Endothelial cell of umbilical vein (primary cell): ENCODE measurements around the gene SAP30. TPM values are rescaled to one million over a fixed set of nuclear protein-coding genes. Genes with fewer than 3 reads are reported as not detected.

Source experiments
- BruUV-seq: library from RNA; stranded (reverse); fragments of 400-500 nt; replicated peaks from 2 replicates; lab custom pipeline; 2021; lab: Mats Ljungman, UMichigan
- CTCF ChIA-PET: fragments of 300-600, 350-600 bp; sonication (Branson Sonifier 250); formaldehyde crosslinking; loops from one replicate; lab custom pipeline; 2021; ENCODE audit warnings: antibody characterized with exemption, inconsistent platforms; lab: Charles Lee
- POLR2A ChIA-PET: fragments of 300-600, 350-600 bp; sonication (Branson Sonifier 250); formaldehyde crosslinking; loops from one replicate; lab custom pipeline; 2021; ENCODE audit warnings: antibody characterized with exemption, inconsistent platforms; lab: Charles Lee
- DNase-seq: peaks from one replicate; pipeline ENCODE4 v3.0.0-alpha.2; 2011; ENCODE audit warnings: low read depth, low spot score
- FAIRE-seq: peaks from 2 replicates; lab custom pipeline; 2011; peaks lifted over from hg19 to GRCh38; lab: Jason Lieb, UNC
- H2AFZ ChIP-seq: 2 replicates; pipeline ENCODE4 v1.6.0; 2012; ENCODE audit warnings: low read depth, low read length, control low read depth, inconsistent platforms
- H3K27ac ChIP-seq: 2 replicates; pipeline ENCODE4 v1.5.1; 2011; ENCODE audit warnings: low read depth, mild to moderate bottlenecking, control low read depth, low read length, moderate library complexity; ENCODE audit not compliant: insufficient read depth
- H3K27me3 ChIP-seq, 2 experiments: 2 replicates each; pipeline versions ENCODE4 v1.6.0 to v1.6.1; 2011; ENCODE audit warnings: low read length in 2 of 2, mixed read lengths in 1 of 2; ENCODE audit not compliant: control insufficient read depth in 2 of 2, insufficient read depth in 2 of 2
- H3K36me3 ChIP-seq, 2 experiments: 2 replicates in 1 of 2; 3 replicates in 1 of 2; pipeline ENCODE4 v1.5.1; 2011; ENCODE audit warnings: low read length in 2 of 2, mild to moderate bottlenecking in 1 of 2, moderate library complexity in 1 of 2; ENCODE audit not compliant: control insufficient read depth in 2 of 2, insufficient read depth in 2 of 2; ENCODE audit errors: extremely low read depth in 1 of 2
- H3K4me1 ChIP-seq: 3 replicates; pipeline ENCODE4 v1.5.1; 2011; ENCODE audit warnings: mild to moderate bottlenecking, low read length; ENCODE audit not compliant: control insufficient read depth, insufficient read depth; ENCODE audit errors: extremely low read depth
- H3K4me2 ChIP-seq: 2 replicates; pipeline ENCODE4 v1.6.1; 2011; ENCODE audit warnings: low read length, control low read depth, mixed read lengths; ENCODE audit not compliant: insufficient read depth
- H3K4me3 ChIP-seq, 3 experiments: fragments of 200-600 bp in 1 of 3; sonication (generic), shearing (Covaris generic) in 1 of 3; replicated peaks in 1 of 3; 2 replicates each; pipeline ENCODE4 v1.5.1; 2011 to 2016; ENCODE audit warnings: control low read depth in 3 of 3, low read length in 3 of 3, mild to moderate bottlenecking in 2 of 3, inconsistent platforms in 1 of 3, low read depth in 1 of 3, moderate library complexity in 1 of 3; ENCODE audit not compliant: insufficient read depth in 1 of 3
- H3K79me2 ChIP-seq: 2 replicates; pipeline ENCODE4 v1.6.0; 2012; ENCODE audit warnings: low read length, inconsistent platforms; ENCODE audit not compliant: control insufficient read depth, insufficient read depth
- H3K9ac ChIP-seq: replicated peaks from 2 replicates; pipeline ENCODE3; 2011; ENCODE audit warnings: low read length, control low read depth; ENCODE audit not compliant: insufficient read depth; ENCODE audit errors: extremely low read depth
- H3K9me1 ChIP-seq: replicated peaks from 3 replicates; pipeline ENCODE4 v1.6.0; 2011; ENCODE audit warnings: mild to moderate bottlenecking, low read length; ENCODE audit not compliant: control insufficient read depth, insufficient read depth; ENCODE audit errors: extremely low read depth
- H3K9me3 ChIP-seq: replicated peaks from 2 replicates; pipeline ENCODE4 v1.5.1; 2012; ENCODE audit warnings: low read length, inconsistent platforms; ENCODE audit not compliant: control insufficient read depth, insufficient read depth
- H4K20me1 ChIP-seq: replicated peaks from 2 replicates; pipeline ENCODE3; 2011; ENCODE audit warnings: mild to moderate bottlenecking, low read length; ENCODE audit not compliant: control insufficient read depth, insufficient read depth; ENCODE audit errors: extremely low read depth
- CTCF ChIP-seq, 2 donors: IDR thresholded peaks; 1 replicate in 1 of 2; 2 replicates in 1 of 2; pipeline ENCODE4 v1.5.1; 2011; ENCODE audit warnings: low read length in 2 of 2, mild to moderate bottlenecking in 2 of 2, moderate library complexity in 2 of 2, control low read depth in 1 of 2, inconsistent platforms in 1 of 2, low read depth in 1 of 2; ENCODE audit not compliant: insufficient read depth in 1 of 2; ENCODE audit errors: extremely low read depth in 1 of 2
- EZH2 ChIP-seq: IDR thresholded peaks from 2 replicates; pipeline ENCODE4 v1.6.1; 2012; ENCODE audit warnings: borderline replicate concordance, low read depth, mild to moderate bottlenecking, moderate library complexity, low read length, inconsistent platforms; ENCODE audit not compliant: severe bottlenecking
- FOS ChIP-seq: IDR thresholded peaks from 2 replicates; pipeline ENCODE4 v1.6.1; 2011; ENCODE audit warnings: mild to moderate bottlenecking, low read length, moderate library complexity, borderline replicate concordance; ENCODE audit not compliant: insufficient read depth
- GATA2 ChIP-seq: IDR thresholded peaks from 2 replicates; pipeline ENCODE4 v1.7.0; 2011; ENCODE audit warnings: low read depth, mild to moderate bottlenecking, moderate library complexity, mixed read lengths, low read length; ENCODE audit not compliant: insufficient read length, insufficient read depth
- JUN ChIP-seq: IDR thresholded peaks from 2 replicates; pipeline ENCODE4 v1.6.1; 2011; ENCODE audit warnings: borderline replicate concordance, low read depth; ENCODE audit not compliant: insufficient read length, insufficient read depth
- MAX ChIP-seq: IDR thresholded peaks from 2 replicates; pipeline ENCODE4 v1.6.1; 2011; ENCODE audit not compliant: insufficient read depth, insufficient read length
- MYC ChIP-seq: IDR thresholded peaks from one replicate; pipeline ENCODE4 v1.6.1; 2011; ENCODE audit warnings: mild to moderate bottlenecking, low read depth, low read length
- POLR2A ChIP-seq: IDR thresholded peaks from 2 replicates; pipeline ENCODE4 v1.6.1; 2012; ENCODE audit warnings: low read depth, mild to moderate bottlenecking, control low read depth, low read length
- POLR2AphosphoS5 ChIP-seq: IDR thresholded peaks from 2 replicates; pipeline ENCODE4 v1.6.1; 2012; ENCODE audit warnings: low read depth, mild to moderate bottlenecking, control low read depth, low read length, moderate library complexity; ENCODE audit not compliant: insufficient read depth
- dilution Hi-C: fragments of 300-500 bp; cut with MboI; formaldehyde crosslinking; loops from one replicate; pipeline ENCODE4 v1.15.0; 2019; ENCODE audit warnings: low sequenced_read_pairs; ENCODE audit not compliant: extremely low pct_ligation_motif_present
- intact Hi-C: fragments of 100-400 bp; cut with micrococcal nuclease; formaldehyde crosslinking; loops from one replicate; pipeline ENCODE4 v1.10.0; 2022
- polyA plus RNA-seq, 4 experiments: library from polyadenylated mRNA; depleted of rRNA in 3 of 4; stranded (reverse) in 3 of 4; unstranded in 1 of 4; fragments of >200 nt; gene quantifications; 2 replicates each; pipeline versions ENCODE4 v1.2.1 to v1.2.3, GENCODE V29; 2011 to 2012; ENCODE audit warnings: missing spikeins in 1 of 4
- total RNA-seq: library from RNA; stranded (reverse); gene quantifications from 2 replicates; pipeline ENCODE4 v1.2.3, GENCODE V29; 2021

SAP30 gene
- total and polyA plus RNA-seq, 2 donors (not counting 3 experiments of a cell fraction or from before 2014, with no cell fraction given), result 9.9 to 23.8 TPM

- dilution Hi-C loops, result no loop called here
- BruUV-seq, result no TSS peak
- CTCF ChIA-PET, result interaction anchor here (0.8 kb wide), 1 partner anchor 15 kb away, joined by 3 read pairs; no protein-coding TSS in a partner anchor
Observed at GRCh38 chr4:173382349-173382748, 11.6 kb downstream of the SAP30 start.

More at GRCh38 chr4:173382349-173382748, 11.6 kb downstream of the SAP30 start:
- no peak overlapping the region for H3K4me3 ChIP-seq
- no peak overlapping the region for H2AFZ ChIP-seq
- intact Hi-C loops, result no loop called here
- H3K27ac ChIP-seq, result no peak overlapping the region
- H3K79me2 ChIP-seq, result no peaks in the 10 kb centered on the region
- H3K9me3 ChIP-seq, result no peaks in the 10 kb centered on the region
- FAIRE-seq, result no peak
- H3K9me1 ChIP-seq, result no peaks in the 10 kb centered on the region
- no peak for TF ChIP-seq FOS
- TF ChIP-seq POLR2A, result no peak
- TF ChIP-seq JUN, result no peak
- no peak for TF ChIP-seq MAX
- TF ChIP-seq POLR2AphosphoS5, result no peak
- TF ChIP-seq GATA2, result no peak
- TF ChIP-seq MYC, result no peak
- TF ChIP-seq EZH2, result no peak
- no peak for TF ChIP-seq CTCF (IDR thresholded peaks at IDR 0.05; ENCODE audit: extremely low read depth in 1 of 2, insufficient read depth in 1 of 2, low read depth in 1 of 2, low read length in 2 of 2)
- no peaks in the 10 kb centered on the region for H3K36me3 ChIP-seq
- POLR2A ChIA-PET, result no interaction called here
- H3K27me3 ChIP-seq, result no peaks in the 10 kb centered on the region
- H3K4me2 ChIP-seq, result no peak overlapping the region
- no peaks in the 10 kb centered on the region for H4K20me1 ChIP-seq
- DNase-seq, result no peak
- H3K4me1 ChIP-seq, result no peaks in the 10 kb centered on the region
- H3K9ac ChIP-seq, result no peak overlapping the region
